HG03103 (cell line): ENCODE results near the gene NOB1.
"Not testable (repeated sequence)": the region's sequence is repeated elsewhere in the genome, so short reads cannot be mapped to it uniquely, and the experiment has no call there.

Experiments
- ATAC-seq: cut with Tn5 transposase; IDR thresholded peaks from one replicate; pipeline ENCODE4 v1.9.1; 2021; ENCODE audit warnings: low read depth; ENCODE audit not compliant: unreplicated experiment

NOB1 gene

DNA sequence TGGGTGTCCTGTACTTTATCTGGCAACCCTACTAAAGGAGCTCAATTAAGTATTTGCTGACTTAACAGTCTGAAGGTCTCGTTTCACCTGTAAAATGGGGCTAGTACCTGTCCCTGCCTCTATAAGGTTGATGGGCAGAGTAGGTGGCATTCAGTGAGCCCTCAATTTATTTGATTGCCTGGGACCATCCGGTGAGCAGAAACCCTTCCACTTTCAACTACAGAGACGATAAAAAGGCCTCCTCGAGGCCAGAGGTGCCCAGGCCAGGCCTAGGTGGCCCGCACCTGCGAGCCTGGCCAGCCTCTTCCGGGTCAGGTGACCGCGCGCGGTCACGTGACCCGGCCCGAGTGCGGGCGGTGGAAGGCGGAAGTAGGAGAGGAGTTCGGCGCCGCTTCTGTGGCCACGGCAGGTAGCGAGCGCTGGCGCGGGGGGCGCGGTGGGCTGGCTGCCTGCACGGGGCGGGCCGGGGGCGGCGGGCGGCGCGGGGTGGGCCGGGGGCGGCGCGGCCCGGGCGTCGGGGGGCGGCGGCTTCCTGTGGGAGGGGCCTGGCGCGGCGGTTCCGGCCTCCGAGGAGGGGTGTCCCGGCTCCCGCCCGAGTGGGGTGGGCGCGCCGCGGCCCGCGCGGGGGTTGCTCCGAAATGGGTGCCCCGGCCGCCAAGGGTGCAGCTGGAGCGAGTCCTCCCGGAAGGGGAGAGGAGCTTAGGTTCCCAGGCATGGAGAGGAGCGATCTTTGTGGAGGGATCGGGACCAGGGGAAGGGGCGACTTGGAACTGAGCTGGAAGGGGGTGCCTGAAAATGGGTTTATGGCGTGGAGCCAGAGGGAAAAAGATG lies 7.5 kb upstream of the NOB1 start, which contains the start of gene WWP2:
Gene WWP2 (plus strand): TSS at position 350 of the 831 bp plus-strand sequence. CDS start 24,679 bp downstream, outside the sequence.
- ATAC-seq = peak; percentile 77

DNA sequence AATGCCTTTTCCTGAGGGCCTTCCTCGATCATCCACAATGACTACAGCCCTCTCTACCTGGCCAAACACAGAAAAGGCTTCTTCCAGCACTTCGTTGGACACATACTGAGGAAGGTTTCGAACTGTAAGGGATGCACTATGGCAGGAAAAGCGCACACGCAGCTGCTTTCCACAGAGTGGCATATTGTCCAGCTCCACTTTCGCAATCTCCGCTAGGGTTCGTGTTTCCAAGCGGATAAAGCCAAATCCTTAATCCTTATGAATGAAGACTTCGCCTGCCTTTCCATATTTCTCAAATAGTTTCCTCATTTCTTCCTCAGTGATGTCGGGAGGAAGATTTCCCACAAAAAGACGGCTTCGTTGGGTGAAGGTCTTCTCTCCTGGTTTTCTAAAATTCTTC lies 2.6 kb upstream of the NOB1 start:
- ATAC-seq = not testable (repeated sequence)

DNA sequence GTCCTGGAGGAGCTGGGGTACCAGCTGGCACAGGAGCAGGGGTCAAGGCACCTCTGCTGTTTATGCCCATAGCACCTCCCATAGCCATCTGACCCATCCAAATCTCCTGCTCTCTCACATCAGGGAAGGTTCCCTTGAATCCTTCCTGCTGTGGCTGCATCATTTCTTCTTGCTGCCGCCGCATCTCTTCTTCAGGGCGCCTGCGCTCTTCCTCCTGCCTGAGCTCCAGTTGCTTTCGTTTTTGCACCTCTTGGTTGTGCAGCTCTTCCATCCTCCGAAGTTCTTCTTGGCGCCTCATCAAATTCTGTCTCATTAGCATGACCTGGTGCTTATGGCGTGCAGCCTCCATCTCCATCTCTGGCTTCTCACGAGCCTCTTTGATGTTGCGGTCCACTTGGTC lies 2.0 kb upstream of the NOB1 start:
- ATAC-seq = no peak

- ATAC-seq = no peak
Observed at GRCh38 chr16:69754143-69754468, 620 bp downstream of the NOB1 start.

- no peak for ATAC-seq
Observed at GRCh38 chr16:69748694-69749345, 5.9 kb downstream of the NOB1 start.

DNA sequence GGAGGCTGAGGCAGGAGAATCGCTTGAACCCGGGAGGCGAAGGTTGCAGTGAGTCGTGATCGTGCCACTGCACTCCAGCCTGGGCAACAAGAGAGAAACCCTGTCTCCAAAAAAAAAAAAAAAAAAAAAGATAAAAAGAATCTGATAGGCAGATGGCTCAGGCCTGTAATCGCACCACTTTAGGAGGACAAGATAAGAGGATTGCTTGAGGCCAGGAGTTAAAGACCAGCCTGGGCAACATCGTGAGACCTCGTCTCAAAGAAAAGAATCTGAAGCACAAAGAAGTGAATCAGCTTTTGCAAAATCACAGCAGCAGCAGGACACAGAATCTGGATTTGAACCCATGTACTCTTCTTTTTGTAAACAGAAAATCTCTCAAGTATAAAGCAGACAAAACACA lies 7.6 kb downstream of the NOB1 start:
- ATAC-seq = no peak

DNA sequence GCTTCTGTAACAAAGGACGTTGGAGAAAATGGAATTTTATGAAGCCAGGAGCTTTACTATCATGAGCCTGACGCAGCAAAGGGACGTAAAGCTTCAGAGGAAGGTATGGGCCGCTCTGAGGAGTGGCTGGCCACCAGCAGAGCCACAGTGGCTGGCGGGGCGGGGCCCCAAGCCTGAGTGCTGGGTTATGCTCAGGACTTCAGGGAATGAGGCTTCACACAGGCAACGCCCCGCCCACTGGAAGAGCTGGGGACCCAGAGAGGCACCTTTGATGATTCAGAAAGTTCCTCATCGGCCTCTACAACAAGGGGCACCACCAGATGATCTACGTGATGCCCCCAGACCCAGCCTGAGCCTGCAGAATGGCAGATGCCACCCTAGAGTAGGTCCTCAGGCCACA lies 8.8 kb downstream of the NOB1 start:
- ATAC-seq = no peak

GRCh38 chr16:69745232-69745612 lies 9.5 kb downstream of the NOB1 start:
- ATAC-seq = no peak

- no peak for ATAC-seq
Observed at GRCh38 chr16:69744363-69745231, 10.1 kb downstream of the NOB1 start.

GRCh38 chr16:69741951-69742904 lies 12.5 kb downstream of the NOB1 start:
- ATAC-seq = no peak

DNA sequence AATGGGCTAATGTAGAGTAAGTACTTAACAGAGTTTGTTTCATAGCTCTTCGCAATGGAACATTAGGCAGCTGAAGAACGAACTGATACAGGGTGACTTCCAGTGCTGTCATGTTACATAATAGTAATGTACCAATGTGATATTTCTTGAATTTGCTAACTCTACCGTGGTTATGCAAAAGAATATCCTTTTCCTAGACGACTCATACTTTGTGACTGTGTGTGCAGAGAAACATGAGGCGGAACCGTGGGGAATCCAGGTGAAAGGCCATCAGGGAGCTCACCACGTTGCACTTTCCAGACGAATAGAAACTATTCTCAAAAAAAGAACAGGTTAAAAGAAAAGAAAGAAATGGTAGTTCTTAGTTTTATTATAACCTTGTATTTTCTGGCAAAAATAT lies 13.2 kb downstream of the NOB1 start:
- ATAC-seq = no peak

DNA sequence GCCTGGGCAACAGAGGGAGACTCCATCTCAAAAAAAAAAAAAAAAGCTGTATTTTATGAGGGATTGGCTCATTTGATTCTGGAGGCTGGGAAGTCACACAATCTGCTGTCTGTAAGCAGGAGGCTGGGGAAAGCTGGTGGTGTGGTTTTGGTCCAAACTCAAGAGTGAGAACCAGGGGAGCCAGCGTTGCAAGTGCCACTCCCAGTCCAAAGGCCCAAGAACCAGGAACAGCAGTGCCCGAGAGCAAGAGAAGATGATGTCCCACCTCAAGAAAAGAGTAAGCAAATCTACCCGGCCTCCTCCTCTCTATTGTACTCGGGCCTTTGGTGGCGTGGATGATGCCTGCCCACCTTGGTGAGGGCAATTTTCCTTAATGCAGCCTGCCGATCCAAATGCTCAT lies 22.6 kb downstream of the NOB1 start:
- ATAC-seq = no peak

GRCh38 chr16:69731280-69731679 lies 23.4 kb downstream of the NOB1 start:
- ATAC-seq = not testable (repeated sequence)

DNA sequence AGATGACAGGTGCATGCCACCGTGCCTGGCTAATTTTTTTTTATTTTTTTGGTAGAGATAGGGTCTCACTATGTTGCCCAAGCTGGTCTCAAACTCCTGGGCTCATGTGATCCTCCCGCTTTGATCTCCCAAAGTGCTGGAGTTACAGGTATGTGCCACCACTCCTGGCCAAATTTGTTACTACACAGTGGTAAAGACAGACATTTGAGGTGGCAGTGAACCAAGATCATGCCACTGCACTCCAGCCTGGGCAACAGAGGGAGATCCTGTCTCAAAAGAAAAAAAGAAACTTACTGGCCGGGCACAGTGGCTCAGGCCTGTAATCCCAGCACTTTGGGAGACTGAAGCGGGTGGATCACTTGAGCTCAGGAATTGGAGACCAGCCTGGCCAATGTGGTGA lies 25.7 kb downstream of the NOB1 start:
- not testable (repeated sequence) for ATAC-seq

DNA sequence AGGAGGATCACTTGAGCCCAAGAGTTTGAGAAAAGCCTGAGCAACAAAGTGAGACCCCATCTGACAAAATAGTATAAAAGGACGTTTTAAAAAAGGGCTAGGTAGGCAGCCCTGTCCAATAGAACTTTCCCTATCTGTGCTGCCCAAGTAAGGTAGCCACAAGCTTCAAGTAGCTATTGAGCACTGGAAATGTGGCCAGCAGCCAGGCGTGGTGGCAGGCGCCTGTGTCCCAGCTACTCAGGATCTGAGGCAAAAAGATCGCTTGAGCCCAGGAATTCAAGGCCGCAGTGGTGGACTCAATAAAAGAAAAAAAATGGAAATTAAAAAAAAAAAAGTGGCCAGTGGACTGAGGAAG lies 26.8 kb downstream of the NOB1 start:
- ATAC-seq = no peak

DNA sequence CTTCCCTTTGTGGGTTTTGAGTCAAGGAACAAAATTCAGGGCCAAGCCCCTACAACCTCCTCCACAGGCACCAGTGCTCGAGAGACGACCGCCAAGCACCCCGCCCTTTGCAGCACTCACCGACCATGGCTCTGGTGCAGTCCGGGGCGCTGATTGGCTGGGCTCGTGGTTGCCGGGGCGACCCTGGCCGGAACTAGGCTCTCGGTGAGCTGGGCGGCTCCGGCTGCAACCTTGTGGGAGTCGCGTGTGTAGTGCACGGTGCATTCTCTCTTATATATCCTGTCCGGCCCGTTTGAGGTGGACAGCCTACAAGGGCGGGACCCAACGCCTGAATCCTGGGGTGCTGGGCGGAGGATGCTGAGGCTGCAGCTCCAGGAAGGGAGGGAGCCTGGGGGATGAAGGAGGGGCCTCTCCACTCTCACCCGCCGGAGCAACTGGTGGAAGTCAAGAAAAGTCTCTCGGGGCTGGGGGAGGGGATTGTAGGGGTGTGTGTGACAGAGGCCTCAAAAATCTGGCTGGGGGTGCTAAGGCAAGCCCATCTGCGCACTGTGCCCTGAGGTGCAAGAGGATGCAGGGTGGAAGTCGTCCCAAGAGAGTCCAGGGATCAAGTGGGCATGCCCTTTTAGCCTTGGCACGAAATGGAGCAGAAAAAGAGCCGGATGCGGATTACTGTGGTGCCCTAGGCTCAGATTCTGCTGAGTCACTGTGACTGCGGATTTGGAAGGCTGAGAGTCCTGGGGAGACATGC lies 28.2 kb downstream of the NOB1 start, which contains the start of gene NQO1:
Gene NQO1 (minus strand): TSS at position 248 of the 748 bp plus-strand sequence. CDS start 121 bp downstream, at position 127.
- peak; percentile 97 for ATAC-seq

GRCh38 chr16:69725480-69726312 lies 29.0 kb downstream of the NOB1 start:
- ATAC-seq = no peak

GRCh38 chr16:69724981-69725479 lies 29.7 kb downstream of the NOB1 start:
- ATAC-seq = no peak
